DMS 273 treated with DMSO at 0.1 percent for 48 hours (cell line): ENCODE results near the gene MAPK6.
"Not testable (repeated sequence)": the region's sequence is repeated elsewhere in the genome, so short reads cannot be mapped to it uniquely, and the experiment has no call there.

Experiments used
- DNase-seq: peaks from one replicate; lab custom pipeline; 2025; lab: John Stamatoyannopoulos, UW

Gene MAPK6

DNA sequence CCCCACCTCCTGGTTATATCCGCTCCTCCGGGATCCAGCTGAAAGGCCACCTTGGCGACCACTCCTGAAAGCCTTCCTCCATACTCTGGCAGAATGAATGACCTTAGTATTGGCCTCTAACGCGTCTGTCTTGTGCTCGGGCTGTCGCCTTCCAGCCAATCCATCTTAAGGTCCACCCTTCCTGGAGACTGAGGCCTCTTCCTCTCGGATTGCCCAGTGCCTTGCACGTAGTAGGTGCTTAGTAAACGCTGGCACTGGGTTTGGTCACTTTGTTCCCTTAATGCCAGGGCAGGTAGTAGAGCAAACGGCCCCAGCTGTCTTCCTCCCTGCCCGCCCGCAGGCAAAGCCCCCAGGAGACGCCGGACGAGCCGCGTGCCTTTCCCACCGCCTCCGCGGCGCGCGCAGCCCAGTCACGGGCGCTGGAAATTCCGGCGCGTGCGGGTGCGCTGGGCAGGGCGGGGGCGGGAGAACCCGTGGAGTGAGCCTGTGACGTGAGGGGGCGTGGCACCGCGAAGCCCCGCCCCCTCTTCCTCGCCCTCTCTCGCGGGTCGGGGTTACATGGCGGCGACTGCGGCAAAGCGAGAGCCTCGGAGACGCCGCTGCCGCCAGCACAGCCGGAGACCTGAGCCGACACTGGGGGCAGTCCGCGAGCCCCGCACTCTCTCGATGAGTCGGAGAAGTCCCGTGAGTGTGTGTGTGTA is at the start of gene MAPK6:
MAPK6 (plus strand) TSS at position 527 of the 701 bp plus-strand sequence. CDS start 27,242 bp downstream, outside the sequence.
- peak; percentile 46 for DNase-seq

GRCh38 chr15:51969728-51970127 is 49.3 kb upstream of the MAPK6 start:
- no peak for DNase-seq

DNA sequence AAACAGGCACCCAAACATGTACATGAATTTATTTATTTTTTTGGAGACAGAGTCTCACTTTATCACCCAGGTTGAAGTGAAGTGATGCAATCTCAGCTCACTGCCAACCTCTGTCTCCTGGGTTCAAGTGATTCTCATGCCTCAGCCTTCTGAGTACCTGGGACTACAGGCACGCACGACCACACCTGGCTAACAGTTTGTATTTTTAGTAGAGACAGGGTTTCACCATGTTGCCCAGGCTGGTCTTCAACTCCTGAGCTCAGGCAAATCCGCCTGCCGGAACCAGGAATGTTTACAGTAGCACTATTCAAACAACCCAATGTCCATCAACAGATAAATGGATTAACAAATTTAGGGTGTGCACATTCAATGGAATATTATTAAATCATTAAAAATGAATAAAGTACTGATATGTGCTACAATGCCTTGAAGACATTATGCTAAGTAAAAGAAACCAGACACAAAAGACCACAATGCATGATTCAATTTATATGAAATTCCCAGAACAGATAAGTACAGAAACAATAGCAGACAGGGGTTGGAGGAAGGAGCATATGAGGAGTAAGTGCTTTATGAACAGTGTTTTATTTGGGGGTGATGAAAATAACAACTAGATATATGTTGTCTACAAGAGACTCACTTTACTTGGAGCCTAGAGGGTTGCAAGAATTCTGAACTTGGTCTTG is 48.7 kb upstream of the MAPK6 start:
- DNase-seq: no peak

GRCh38 chr15:51971032-51971374 is 48.0 kb upstream of the MAPK6 start:
- no peak for DNase-seq

DNA sequence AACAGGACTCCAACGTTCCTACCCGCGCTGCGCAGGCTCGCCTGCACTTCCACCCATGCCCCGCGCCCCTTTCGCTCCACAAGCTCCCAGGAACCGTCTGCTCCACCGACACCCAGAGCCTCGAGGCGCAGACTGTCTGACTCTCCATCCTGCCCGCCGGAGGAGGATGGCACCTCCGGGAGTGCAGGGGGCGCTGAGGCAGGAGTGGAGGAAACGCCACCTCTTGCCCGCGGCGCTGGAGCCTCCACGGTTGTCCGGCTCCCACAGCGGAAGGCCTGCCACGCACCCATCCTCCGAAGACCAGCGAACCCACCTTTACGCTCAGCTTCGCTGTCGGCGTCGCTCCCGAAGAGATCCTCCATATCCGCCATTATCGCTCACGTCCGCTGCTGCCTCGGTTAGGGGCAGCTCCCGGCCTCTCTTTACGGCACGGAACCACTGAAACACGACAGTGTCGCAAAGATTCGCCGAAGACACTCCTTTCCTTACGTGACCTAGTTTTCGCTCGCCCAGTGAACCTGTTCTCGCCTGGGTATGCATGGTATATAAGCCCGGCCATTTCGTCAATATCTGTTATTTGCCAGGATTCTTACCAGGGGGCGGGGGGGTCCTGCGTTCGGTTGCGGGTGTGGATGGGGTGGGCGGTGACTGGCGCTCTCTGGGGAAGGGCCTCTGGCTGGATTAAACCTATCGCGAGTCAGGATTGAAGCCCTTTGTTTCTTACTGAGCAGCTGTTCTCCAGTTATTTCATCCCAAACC is 47.5 kb upstream of the MAPK6 start, which contains the start of gene LEO1:
LEO1 (minus strand) TSS at position 404 of the 759 bp plus-strand sequence; CDS start at position 371, 33 bp downstream.
- DNase-seq: peak; percentile 80

DNA sequence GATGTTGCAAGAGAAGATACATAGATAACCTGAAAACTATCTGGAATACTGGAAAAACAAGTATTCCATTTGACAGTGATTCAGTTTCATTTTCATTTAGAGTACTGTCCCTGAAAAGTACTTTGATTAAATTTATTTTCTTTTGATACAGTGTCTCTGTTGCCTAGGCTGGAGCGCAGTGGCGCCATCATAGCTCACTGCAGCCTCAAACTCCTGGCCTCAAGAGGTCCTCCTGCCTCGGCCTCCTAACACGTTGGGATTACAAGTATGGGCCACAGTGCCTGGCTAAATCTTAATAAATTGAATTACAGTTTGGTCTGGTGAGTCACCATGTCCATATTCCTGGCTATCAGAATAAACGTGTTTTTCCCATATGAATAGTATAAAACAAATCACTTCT is 45.8 kb upstream of the MAPK6 start:
- DNase-seq: no peak

GRCh38 chr15:51973775-51974174 is 45.2 kb upstream of the MAPK6 start:
- no peak for DNase-seq

DNA sequence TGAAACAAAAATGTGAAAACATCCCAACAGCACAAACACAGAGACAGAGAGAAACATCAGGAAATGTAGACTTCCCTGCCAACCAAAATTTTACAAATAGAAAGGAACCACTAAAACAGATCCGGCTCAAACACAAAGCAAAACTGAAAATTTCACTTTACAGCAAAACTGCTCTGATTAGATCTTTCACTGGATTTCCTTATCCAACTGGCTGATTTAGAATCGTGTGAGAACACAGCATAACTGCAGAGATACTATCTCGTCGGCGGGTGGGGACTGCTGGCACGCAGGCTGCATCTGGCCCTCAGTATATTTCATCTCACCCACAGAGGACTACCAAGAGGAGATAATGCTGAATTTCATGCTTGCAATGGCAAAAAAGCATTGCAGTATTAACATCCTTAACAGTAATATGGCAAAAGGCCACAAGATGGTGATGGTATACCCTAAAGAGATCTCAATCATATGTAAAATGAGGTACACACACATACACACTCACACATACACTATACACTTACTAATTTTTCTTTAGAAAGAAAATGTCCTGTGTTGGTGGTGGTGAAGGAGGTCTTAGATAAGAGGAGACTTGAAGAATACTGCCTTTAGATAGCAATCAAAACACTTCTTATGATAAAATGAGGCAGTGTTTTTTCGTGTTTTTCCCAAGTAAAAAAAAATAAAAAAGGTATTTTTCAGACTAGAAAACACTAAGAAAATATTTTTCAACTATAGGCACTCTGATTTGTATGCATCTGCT is 36.8 kb upstream of the MAPK6 start:
- DNase-seq: peak; percentile 63

DNA sequence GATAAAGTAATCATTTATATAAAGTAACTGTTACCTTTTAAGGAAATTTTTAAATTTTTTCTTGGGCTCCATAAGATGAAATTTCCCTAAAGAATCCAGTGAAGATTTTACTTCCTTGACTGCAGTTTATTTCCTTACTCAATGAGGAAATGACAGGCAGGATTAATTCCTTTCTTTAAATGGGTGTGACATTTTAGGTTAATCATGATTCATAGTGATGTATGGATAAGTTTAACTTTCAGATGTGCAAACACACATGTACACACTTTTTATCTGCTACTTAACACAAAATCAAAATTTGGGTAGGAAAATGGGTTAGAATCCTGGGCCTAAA is 36.3 kb upstream of the MAPK6 start:
- DNase-seq: no peak

- DNase-seq: no peak
These were observed 27.9 kb upstream of the MAPK6 start for GRCh38 chr15:51991141-51991540.

DNA sequence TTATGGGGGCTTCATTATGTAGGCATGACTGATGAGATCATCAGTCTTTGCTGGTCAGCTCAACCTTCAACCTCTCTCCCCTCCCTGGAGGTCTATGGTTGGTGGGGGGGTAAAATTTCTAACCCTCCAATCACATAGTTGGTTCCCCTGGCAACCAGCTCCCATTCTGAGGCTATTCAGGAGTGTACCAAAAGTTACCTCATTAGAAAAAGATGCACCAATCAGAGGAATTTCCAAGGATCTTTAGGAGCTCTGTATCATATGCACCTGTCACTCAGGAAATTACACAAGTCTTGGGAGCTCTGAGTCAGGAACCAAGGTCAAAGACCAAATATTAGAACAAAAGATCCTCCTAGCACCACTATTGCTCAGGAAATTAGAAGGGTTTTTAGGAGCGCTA is 26.1 kb upstream of the MAPK6 start:
- DNase-seq: no peak

GRCh38 chr15:52002351-52002750 is 16.7 kb upstream of the MAPK6 start:
- DNase-seq: no peak

DNA sequence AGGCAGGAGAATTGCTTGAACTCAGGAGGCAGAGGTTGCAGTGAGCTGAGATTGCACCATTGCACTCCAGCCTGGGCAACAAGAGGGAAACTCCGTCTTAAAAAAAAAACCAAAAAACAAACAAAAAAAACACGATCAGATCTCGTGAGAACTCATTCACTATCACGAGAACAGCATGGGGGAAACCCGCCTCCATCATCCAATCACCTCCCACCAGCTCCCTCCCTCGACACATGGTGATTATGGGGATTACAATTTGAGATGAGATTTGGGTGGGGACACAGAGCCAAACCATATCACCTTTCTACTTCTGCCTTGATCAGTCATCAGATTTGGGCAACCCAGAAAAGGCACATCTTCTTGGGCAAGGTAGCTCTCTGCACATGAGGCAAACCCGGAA is 15.9 kb upstream of the MAPK6 start:
- DNase-seq: not testable (repeated sequence)

DNA sequence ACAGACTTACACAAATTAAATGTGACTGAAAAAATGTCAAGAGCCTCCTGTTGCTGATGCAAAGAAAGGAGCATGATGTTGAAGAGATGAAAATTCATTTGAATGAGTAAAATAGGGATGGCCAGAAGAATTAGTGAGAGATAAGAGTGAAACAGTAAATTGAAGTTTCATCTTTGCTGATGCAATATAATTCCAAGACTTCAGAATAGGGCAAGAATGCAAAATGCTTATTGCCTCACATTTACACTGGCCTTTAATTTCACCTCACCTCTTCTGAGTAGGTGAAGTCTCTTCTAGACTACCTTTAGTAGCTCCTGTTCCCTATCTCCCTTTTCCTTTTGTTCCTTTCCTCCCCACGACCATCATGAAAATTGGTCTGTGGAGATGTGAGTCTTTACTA is 15.3 kb upstream of the MAPK6 start:
- no peak for DNase-seq

- no peak for DNase-seq
These were observed 14.2 kb upstream of the MAPK6 start for GRCh38 chr15:52004806-52005205.

DNA sequence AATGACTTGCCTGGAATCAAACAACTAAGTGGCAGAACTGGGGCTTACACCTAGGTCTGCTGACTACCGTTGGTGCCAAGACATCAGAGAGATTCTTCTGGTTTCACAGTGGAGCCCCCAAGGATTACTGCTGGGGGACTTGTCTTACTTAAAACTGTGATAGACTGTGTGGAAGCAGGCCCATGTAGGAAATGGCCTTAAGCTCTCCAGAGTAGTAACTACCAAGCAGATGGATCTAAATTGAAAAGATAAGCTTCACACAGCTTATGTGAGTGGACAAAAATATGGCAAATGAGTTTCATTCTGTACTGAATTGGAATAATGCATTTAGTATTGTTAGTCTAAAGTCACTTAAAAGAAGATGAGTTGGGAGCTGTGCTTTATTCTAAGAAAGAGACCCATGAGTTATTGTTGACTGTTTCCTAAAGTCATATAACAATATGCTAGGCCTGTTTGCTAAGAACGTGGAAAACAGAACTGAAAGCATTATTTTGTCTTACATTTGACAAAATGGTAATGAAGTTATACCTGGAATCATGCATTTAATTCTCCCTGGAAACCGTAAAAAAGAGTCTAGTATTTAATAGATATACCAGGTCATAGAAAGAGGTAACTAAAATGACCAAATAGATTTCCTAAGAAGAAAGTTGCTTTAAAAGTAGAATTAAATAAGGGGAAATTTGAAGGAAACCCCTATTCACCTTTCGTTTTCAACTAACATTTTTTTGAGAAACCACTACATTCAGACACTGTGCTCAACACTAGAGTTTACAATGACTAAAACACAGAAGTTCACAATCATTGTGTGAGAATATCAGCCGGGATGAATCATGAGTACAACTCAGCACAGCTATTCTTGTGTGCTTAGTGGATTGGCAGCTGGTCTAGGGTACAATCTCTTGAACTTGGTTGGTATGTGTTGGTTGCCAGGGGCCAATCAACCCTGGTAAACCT is 13.0 kb upstream of the MAPK6 start:
- DNase-seq: no peak

DNA sequence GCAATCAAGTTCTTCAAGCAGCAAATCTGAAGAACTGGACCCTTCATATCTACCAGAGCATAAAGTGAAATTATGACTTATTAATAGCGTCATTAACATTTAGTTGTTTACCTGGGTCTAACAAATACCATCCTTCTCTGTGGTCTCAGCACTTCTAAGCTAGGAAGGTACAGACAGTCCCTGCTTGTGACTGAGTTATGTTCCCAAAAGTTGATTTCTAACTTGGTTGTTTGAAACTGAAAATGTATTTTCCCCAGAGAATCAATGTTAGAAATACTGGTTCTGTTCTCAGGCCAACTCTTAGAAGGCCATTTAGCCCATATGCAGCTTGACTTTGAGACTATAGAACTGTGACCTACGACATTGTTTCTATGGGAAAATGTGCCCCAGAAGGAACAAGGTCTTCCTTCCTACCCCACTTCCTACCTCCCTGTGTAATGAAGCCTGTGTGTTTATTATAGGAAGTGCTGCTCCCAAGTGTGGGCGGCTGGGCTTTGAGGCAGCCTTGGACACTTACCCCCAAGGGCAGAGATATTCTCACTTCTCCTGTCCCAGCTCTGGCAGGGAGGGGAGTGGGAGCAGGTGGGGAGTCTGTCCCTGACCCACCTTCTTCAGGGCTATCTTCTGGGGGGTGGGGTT is 12.2 kb upstream of the MAPK6 start:
- DNase-seq: no peak

GRCh38 chr15:52008359-52008697 is 10.7 kb upstream of the MAPK6 start:
- DNase-seq: no peak

GRCh38 chr15:52008698-52009434 is 10.2 kb upstream of the MAPK6 start:
- DNase-seq: no peak
